ENCODE data around the gene PRDM7.
"Not testable (repeated sequence)": the region's sequence is repeated elsewhere in the genome, so short reads cannot be mapped to it uniquely, and the experiment has no call there.

DNA sequence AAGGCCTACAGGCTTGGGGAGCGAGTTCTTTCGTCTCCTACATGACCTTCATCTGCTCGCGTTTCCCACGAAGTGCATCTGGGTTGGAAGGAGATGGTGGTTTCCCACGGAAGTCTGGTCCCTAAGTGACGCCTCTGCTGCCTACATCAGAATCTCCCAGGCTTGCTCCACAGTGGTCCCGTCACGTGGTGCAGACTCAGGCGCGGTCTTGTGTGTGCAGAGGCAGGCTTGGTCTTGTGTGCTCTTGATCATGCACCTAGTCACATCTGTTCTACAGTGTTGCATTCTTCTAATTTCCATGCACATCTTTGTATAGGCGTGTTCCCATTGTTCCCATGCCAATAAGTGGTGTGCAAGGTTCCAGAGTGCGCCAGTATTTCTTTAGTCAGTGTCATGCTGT is 27.6 kb upstream of the PRDM7 start:
- TF ChIP-seq CEBPB (IDR thresholded peaks at IDR 0.05; ENCODE audit: low read depth, low read length); POLR2A (IDR thresholded peaks at IDR 0.05; ENCODE audit: low read depth, low read length); RCOR1 (IDR thresholded peaks at IDR 0.05; ENCODE audit: insufficient replicate concordance, low read length); RAD21 (IDR thresholded peaks at IDR 0.05; ENCODE audit: low read length); ELK1 (IDR thresholded peaks at IDR 0.05; ENCODE audit: borderline replicate concordance, low read depth, low read length); NFE2L2 (IDR thresholded peaks at IDR 0.05; ENCODE audit: low read depth, low read length); RFX5 (IDR thresholded peaks at IDR 0.05; ENCODE audit: low read depth, low read length); MAZ (IDR thresholded peaks at IDR 0.05; ENCODE audit: borderline replicate concordance, low read depth, low read length); MXI1 (IDR thresholded peaks at IDR 0.05; ENCODE audit: borderline replicate concordance, low read depth, low read length); SMC3 (IDR thresholded peaks at IDR 0.05; ENCODE audit: low read depth, low read length); FOS (IDR thresholded peaks at IDR 0.05; ENCODE audit: low read depth, low read length); MAFK (IDR thresholded peaks at IDR 0.05; ENCODE audit: low read depth, low read length): not testable (repeated sequence)
- TF ChIP-seq, protein P1, sequence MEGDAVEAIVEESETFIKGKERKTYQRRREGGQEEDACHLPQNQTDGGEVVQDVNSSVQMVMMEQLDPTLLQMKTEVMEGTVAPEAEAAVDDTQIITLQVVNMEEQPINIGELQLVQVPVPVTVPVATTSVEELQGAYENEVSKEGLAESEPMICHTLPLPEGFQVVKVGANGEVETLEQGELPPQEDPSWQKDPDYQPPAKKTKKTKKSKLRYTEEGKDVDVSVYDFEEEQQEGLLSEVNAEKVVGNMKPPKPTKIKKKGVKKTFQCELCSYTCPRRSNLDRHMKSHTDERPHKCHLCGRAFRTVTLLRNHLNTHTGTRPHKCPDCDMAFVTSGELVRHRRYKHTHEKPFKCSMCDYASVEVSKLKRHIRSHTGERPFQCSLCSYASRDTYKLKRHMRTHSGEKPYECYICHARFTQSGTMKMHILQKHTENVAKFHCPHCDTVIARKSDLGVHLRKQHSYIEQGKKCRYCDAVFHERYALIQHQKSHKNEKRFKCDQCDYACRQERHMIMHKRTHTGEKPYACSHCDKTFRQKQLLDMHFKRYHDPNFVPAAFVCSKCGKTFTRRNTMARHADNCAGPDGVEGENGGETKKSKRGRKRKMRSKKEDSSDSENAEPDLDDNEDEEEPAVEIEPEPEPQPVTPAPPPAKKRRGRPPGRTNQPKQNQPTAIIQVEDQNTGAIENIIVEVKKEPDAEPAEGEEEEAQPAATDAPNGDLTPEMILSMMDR (conservative IDR thresholded peaks at IDR 0.05; ENCODE audit: low read depth, low read length): not testable (repeated sequence)
- TF ChIP-seq, protein P2, sequence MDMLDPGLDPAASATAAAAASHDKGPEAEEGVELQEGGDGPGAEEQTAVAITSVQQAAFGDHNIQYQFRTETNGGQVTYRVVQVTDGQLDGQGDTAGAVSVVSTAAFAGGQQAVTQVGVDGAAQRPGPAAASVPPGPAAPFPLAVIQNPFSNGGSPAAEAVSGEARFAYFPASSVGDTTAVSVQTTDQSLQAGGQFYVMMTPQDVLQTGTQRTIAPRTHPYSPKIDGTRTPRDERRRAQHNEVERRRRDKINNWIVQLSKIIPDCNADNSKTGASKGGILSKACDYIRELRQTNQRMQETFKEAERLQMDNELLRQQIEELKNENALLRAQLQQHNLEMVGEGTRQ (IDR thresholded peaks at IDR 0.05; ENCODE audit: low read depth, low read length): not testable (repeated sequence)

Data from IMR-90 (cell line).